ENCODE measurements around the gene GNAI1.

- TF ChIP-seq POLR2AphosphoS5 (IDR thresholded peaks at IDR 0.05; ENCODE audit: borderline replicate concordance, low read depth, low read length) (no peak), EZH2 (IDR thresholded peaks at IDR 0.05) (no peak), FOXP2 (optimal IDR thresholded peaks at IDR 0.05; ENCODE audit: control extremely low read depth, extremely low read length, insufficient read depth) (no peak)
Measured at GRCh38 chr7:80240265-80241025, 105.8 kb downstream of the GNAI1 start.
